Stomach (tissue), 9 donors: Measurements from ENCODE around the gene CDH15. TPM values are rescaled to one million over a fixed set of nuclear protein-coding genes. Genes with fewer than 3 reads are reported as not detected.

Experiments
- DNase-seq, 2 donors: peaks; one replicate each; pipeline versions ENCODE4 v3.0.0 to v3.0.0-alpha.2; 2013 to 2019
- H3K27ac ChIP-seq, 5 donors: fragments of 200-600 bp in 4 of 5; sonication (generic) in 4 of 5; one replicate each; pipeline ENCODE4 v1.5.1; 2013 to 2019; ENCODE audit warnings: mild to moderate bottlenecking in 1 of 5, moderate library complexity in 1 of 5
- H3K27me3 ChIP-seq, 3 donors: fragments of 200-600 bp; sonication (generic); one replicate each; pipeline ENCODE4 v1.5.1; 2017 to 2019; ENCODE audit warnings: mixed run types in 1 of 3
- H3K36me3 ChIP-seq, 4 donors: fragments of 200-600 bp; sonication (generic); 1 replicate in 3 of 4; 2 replicates in 1 of 4; pipeline ENCODE4 v1.5.1; 2016 to 2019
- H3K4me1 ChIP-seq, 4 donors: fragments of 200-600 bp; sonication (generic); one replicate each; pipeline ENCODE4 v1.5.1; 2016 to 2019
- H3K4me3 ChIP-seq, 4 donors: fragments of 200-600 bp; sonication (generic) in 3 of 4; one replicate each; pipeline ENCODE4 v1.5.1; 2016 to 2019; ENCODE audit warnings: mild to moderate bottlenecking in 1 of 4
- H3K9me3 ChIP-seq, 4 donors: fragments of 200-600 bp; sonication (generic); one replicate each; pipeline ENCODE4 v1.5.1; 2016 to 2019
- EP300 ChIP-seq: sonication (generic); formaldehyde crosslinking; IDR thresholded peaks from one replicate; pipeline ENCODE4 v1.6.1; 2017; ENCODE audit warnings: antibody characterized with exemption
- POLR2A ChIP-seq, 4 donors: fragments of 450-650 bp; IDR thresholded peaks; one replicate each; pipeline ENCODE4 v1.6.1; 2016; ENCODE audit warnings: antibody characterized with exemption in 4 of 4, control low read depth in 2 of 4, mild to moderate bottlenecking in 1 of 4, moderate library complexity in 1 of 4
- POLR2AphosphoS5 ChIP-seq, 3 donors: sonication (generic); formaldehyde crosslinking; IDR thresholded peaks; one replicate each; pipeline ENCODE4 v1.6.1; 2016; ENCODE audit warnings: antibody characterized with exemption in 3 of 3
- WGBS, 5 donors: extraction: QIAGEN DNeasy Blood & Tissue Kit in 3 of 5; methylation state at CpG; one replicate each; pipeline versions ENCODE4 v1.1.5 to v1.1.7; 2013 to 2018; 5-methylcytosine and 5-hydroxymethylcytosine counted together
- intact Hi-C: fragments of 100-400 bp; cut with DNase I; formaldehyde crosslinking; loops from one replicate; pipeline ENCODE4 v1.15.1; 2023; ENCODE audit warnings: low total_unique reads
- polyA plus RNA-seq, 3 donors: library from polyadenylated mRNA; stranded (reverse); fragments of 200-250 nt; gene quantifications; one replicate each; pipeline ENCODE4 v1.2.3, GENCODE V29; 2013
- total RNA-seq, 5 donors: library from RNA; depleted of rRNA; stranded (reverse); fragments of >200 nt; gene quantifications; one replicate each; pipeline versions ENCODE4 v1.1.0 to v1.2.3, GENCODE V29; 2014 to 2016
- TF ChIP-seq, protein P1 (sequence below), 7 experiments: fragments of 450-650 bp in 4 of 7; fragments of 200-600 bp in 3 of 7; sonication (generic) in 3 of 7; IDR thresholded peaks; one replicate each; pipeline ENCODE4 v1.5.1; 2016 to 2019; ENCODE audit warnings: antibody characterized with exemption in 7 of 7, control low read depth in 2 of 7, mild to moderate bottlenecking in 1 of 7
- donor health status: healthy with polysubstance abuse.
- donor health status: Bipolar disorder and iron deficiency.
- donor health status: healthy.

CDH15 gene
- total and polyA plus RNA-seq, 8 donors = 0.20 to 0.31 TPM; not detected in 6

GRCh38 chr16:89168381-89169189, 3.0 kb upstream of the CDH15 start:
- Histone ChIP-seq H3K27me3 (peaks cover 0 to 92% (median 50%) of the 10 kb centered on the region in 3 donors), H3K27ac (no peak overlapping the region), H3K9me3 (no peaks in the 10 kb centered on the region), H3K4me1 (peaks cover 23 to 32% (median 29%) of the 10 kb centered on the region in 4 donors), H3K36me3 (no peaks in the 10 kb centered on the region), H3K4me3 (no peak overlapping the region)
- no peak for DNase-seq
- 49 to 58% (median 51%) methylated on average over 18 to 23 of the region's 23 CpGs for WGBS, 5 donors
- intact Hi-C loops = loop anchor here (5.0 kb wide), 1 partner anchor 226 kb away; no protein-coding TSS in a partner anchor
- TF ChIP-seq EP300 = no peak
- no peak for TF ChIP-seq POLR2AphosphoS5 (IDR thresholded peaks at IDR 0.05)
- no peak for TF ChIP-seq POLR2A (IDR thresholded peaks at IDR 0.05)
- TF ChIP-seq, protein P1, sequence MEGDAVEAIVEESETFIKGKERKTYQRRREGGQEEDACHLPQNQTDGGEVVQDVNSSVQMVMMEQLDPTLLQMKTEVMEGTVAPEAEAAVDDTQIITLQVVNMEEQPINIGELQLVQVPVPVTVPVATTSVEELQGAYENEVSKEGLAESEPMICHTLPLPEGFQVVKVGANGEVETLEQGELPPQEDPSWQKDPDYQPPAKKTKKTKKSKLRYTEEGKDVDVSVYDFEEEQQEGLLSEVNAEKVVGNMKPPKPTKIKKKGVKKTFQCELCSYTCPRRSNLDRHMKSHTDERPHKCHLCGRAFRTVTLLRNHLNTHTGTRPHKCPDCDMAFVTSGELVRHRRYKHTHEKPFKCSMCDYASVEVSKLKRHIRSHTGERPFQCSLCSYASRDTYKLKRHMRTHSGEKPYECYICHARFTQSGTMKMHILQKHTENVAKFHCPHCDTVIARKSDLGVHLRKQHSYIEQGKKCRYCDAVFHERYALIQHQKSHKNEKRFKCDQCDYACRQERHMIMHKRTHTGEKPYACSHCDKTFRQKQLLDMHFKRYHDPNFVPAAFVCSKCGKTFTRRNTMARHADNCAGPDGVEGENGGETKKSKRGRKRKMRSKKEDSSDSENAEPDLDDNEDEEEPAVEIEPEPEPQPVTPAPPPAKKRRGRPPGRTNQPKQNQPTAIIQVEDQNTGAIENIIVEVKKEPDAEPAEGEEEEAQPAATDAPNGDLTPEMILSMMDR (IDR thresholded peaks at IDR 0.05) = no peak

GRCh38 chr16:89169778-89170177, 1.8 kb upstream of the CDH15 start:
- WGBS, 5 donors = 70 to 88% (median 83%) methylated on average over 4 to 14 of the region's 14 CpGs
- no peak overlapping the region for H3K4me3 ChIP-seq
- H3K36me3 ChIP-seq = no peaks in the 10 kb centered on the region
- no peak for DNase-seq
- intact Hi-C loops = loop anchor here (5.0 to 10.0 kb wide), 2 partner anchors 227 to 435 kb away; no protein-coding TSS in a partner anchor
- H3K9me3 ChIP-seq = no peaks in the 10 kb centered on the region
- TF ChIP-seq EP300 = no peak
- TF ChIP-seq, protein P1 (IDR thresholded peaks at IDR 0.05) = no peak
- no peak for TF ChIP-seq POLR2A (IDR thresholded peaks at IDR 0.05)
- no peak for TF ChIP-seq POLR2AphosphoS5 (IDR thresholded peaks at IDR 0.05)
- H3K4me1 ChIP-seq = peaks cover 23 to 32% (median 29%) of the 10 kb centered on the region in 4 donors
- peaks cover 0 to 96% (median 50%) of the 10 kb centered on the region in 3 donors for H3K27me3 ChIP-seq
- H3K27ac ChIP-seq = no peak overlapping the region

DNA sequence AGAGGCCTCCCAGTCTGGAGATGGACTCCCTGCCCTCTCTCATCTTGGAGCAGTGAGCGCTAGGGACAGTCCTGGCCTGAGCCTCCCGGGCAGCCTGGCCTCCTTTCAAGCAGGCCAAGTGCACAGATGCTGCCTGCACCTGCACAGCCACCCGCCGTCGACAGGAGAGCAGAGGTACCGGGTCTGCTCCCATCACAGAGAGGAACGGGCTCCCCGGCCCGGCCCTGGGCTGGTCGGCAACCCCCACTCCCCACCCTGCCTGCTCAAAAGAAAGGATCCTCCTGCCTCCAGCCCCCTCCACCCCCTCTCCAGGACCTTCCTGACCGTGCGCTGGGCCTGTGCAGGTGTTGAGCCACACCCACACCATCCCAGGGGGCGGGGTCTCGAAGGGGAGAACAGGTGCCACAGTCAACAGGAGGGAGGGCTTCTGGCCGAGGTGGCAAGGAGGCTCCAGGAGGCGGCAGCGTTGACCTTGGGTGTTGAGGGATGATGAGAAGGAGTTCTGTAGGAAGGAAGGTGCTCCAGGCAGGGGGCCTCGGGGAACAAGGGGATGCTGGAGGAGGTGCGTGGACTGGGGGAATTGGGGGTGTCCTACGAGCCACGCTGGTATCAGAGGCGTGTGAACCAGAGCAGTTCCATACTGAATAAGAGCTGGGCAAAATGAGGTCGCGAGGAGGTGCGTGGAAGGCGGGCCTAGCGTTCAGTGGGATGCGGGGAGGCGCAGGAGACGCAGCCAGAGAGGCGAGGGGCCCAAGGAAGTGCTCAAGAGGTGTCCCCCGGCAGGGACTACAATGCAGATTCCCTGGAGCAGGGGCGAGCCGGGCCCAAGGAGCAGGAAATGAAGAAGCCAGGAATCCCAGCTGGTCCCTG, 967 bp upstream of the CDH15 start:
- no peaks in the 10 kb centered on the region for H3K36me3 ChIP-seq
- no peaks in the 10 kb centered on the region for H3K9me3 ChIP-seq
- H3K27me3 ChIP-seq = peaks cover 0 to 96% (median 47%) of the 10 kb centered on the region in 3 donors
- peaks cover 23 to 32% (median 29%) of the 10 kb centered on the region in 4 donors for H3K4me1 ChIP-seq
- WGBS, 5 donors = 6 to 9% (median 8%) methylated on average over 22 to 34 of the region's 34 CpGs
- H3K4me3 ChIP-seq = peak overlapping the region; percentile 27 to 48 (median 31)
- H3K27ac ChIP-seq = no peak overlapping the region
- DNase-seq = peak; percentile 64 to 76
- TF ChIP-seq POLR2A (IDR thresholded peaks at IDR 0.05) (no peak), POLR2AphosphoS5 (IDR thresholded peaks at IDR 0.05) (no peak), EP300 (no peak)
- TF ChIP-seq, protein P1 (IDR thresholded peaks at IDR 0.05) = no peak
- intact Hi-C loops = loop anchor here (10.0 kb wide), 1 partner anchor 436 kb away; no protein-coding TSS in a partner anchor

DNA sequence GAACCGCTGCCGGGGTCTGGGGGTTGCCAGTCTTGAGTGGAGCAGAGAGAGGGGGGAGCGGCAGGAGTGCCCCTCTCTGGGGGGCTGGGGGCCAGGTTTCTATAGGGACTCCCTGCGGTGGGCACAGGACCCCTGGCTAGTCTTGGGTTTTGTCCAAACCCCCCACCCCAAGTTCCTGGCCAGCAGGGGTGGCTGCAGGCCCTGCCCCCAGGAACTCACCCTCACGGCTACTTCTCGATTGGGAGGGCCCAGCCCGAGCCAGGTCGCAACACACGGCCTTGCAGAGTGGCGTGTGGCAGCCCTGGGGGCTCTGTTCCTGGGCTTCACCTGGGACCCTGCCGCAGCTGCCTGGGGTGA, 601 bp downstream of the CDH15 start:
- DNase-seq = no peak
- no peaks in the 10 kb centered on the region for H3K36me3 ChIP-seq
- peaks cover 22 to 29% (median 26%) of the 10 kb centered on the region in 4 donors for H3K4me1 ChIP-seq
- H3K27ac ChIP-seq = no peak overlapping the region
- H3K4me3 ChIP-seq = no peak overlapping the region
- TF ChIP-seq POLR2A (IDR thresholded peaks at IDR 0.05) (no peak), POLR2AphosphoS5 (IDR thresholded peaks at IDR 0.05) (no peak), EP300 (no peak)
- TF ChIP-seq, protein P1 (IDR thresholded peaks at IDR 0.05) = no peak
- H3K27me3 ChIP-seq = peaks cover 0 to 100% (median 40%) of the 10 kb centered on the region in 3 donors
- 65 to 93% (median 75%) methylated on average over 3 to 11 of the region's 11 CpGs for WGBS, 5 donors
- H3K9me3 ChIP-seq = no peaks in the 10 kb centered on the region
- intact Hi-C loops = loop anchor here (10.0 kb wide), 1 partner anchor 437 kb away; no protein-coding TSS in a partner anchor
